GM23248 (cell line): Measurements from ENCODE around the gene ZNF385A. TPM values are rescaled to one million over a fixed set of nuclear protein-coding genes. Genes with fewer than 3 reads are reported as not detected.

Experiments used
- DNase-seq: peaks from one replicate; pipeline ENCODE4 v3.0.0-alpha.2; 2015
- H2AFZ ChIP-seq: fragments of 200-600 bp; sonication (generic); 2 replicates; pipeline ENCODE4 v1.6.1; 2016; ENCODE audit warnings: antibody characterized with exemption
- H3F3A ChIP-seq: fragments of 200-600 bp; sonication (generic); 2 replicates; pipeline ENCODE4 v1.6.1; 2016; ENCODE audit warnings: mild to moderate bottlenecking, antibody characterized with exemption, mixed run types; ENCODE audit not compliant: insufficient read depth
- H3K27ac ChIP-seq: fragments of 200-600 bp; sonication (generic); 2 replicates; pipeline ENCODE4 v1.5.1; 2016; ENCODE audit warnings: mild to moderate bottlenecking
- H3K27me3 ChIP-seq: fragments of 200-600 bp; sonication (generic); replicated peaks from 2 replicates; pipeline ENCODE4 v1.6.1; 2016; ENCODE audit warnings: mild to moderate bottlenecking; ENCODE audit not compliant: insufficient read depth
- H3K36me3 ChIP-seq: fragments of 200-600 bp; sonication (generic); 2 replicates; pipeline ENCODE4 v1.6.1; 2016; ENCODE audit warnings: low read depth, mild to moderate bottlenecking
- H3K4me1 ChIP-seq: fragments of 200-600 bp; sonication (generic); 2 replicates; pipeline ENCODE4 v1.6.1; 2016; ENCODE audit warnings: mild to moderate bottlenecking; ENCODE audit not compliant: insufficient read depth
- H3K4me2 ChIP-seq: fragments of 200-600 bp; sonication (generic); one replicate; pipeline ENCODE4 v1.6.1; 2016; ENCODE audit warnings: mild to moderate bottlenecking; ENCODE audit not compliant: unreplicated experiment
- H3K4me3 ChIP-seq: fragments of 200-600 bp; sonication (generic); 2 replicates; pipeline ENCODE4 v1.5.1; 2016; ENCODE audit warnings: mild to moderate bottlenecking
- H3K79me2 ChIP-seq: fragments of 200-600 bp; sonication (generic); 2 replicates; pipeline ENCODE4 v1.6.1; 2016; ENCODE audit warnings: mild to moderate bottlenecking; ENCODE audit not compliant: insufficient read depth
- H3K9ac ChIP-seq: fragments of 200-600 bp; sonication (generic); 2 replicates; pipeline ENCODE4 v1.6.1; 2016; ENCODE audit warnings: mild to moderate bottlenecking
- H3K9me2 ChIP-seq: fragments of 200-600 bp; sonication (generic); 2 replicates; pipeline ENCODE4 v1.6.1; 2016; ENCODE audit warnings: mixed run types, mild to moderate bottlenecking, moderate library complexity; ENCODE audit not compliant: insufficient read depth
- H3K9me3 ChIP-seq: fragments of 200-600 bp; sonication (generic); one replicate; pipeline ENCODE4 v1.6.1; 2017; ENCODE audit warnings: low read depth
- H4K20me1 ChIP-seq: fragments of 200-600 bp; sonication (generic); 2 replicates; pipeline ENCODE4 v1.6.0; 2016; ENCODE audit not compliant: insufficient read depth
- EZH2 ChIP-seq: fragments of 200-600 bp; sonication (generic); IDR thresholded peaks from 2 replicates; pipeline ENCODE4 v1.6.1; 2018; ENCODE audit warnings: antibody characterized with exemption, mild to moderate bottlenecking; ENCODE audit not compliant: insufficient read depth, poor library complexity, severe bottlenecking
- EZH2phosphoT487 ChIP-seq: fragments of 200-600 bp; sonication (generic); IDR thresholded peaks from 2 replicates; pipeline ENCODE4 v1.6.1; 2018; ENCODE audit warnings: antibody characterized with exemption, moderate library complexity, mild to moderate bottlenecking, low read depth; ENCODE audit not compliant: insufficient read depth
- WGBS, 2 experiments: methylation state at CpG; one replicate each; pipeline ENCODE4 v1.1.6; 2015 to 2017; ENCODE audit warnings: low lambda C conversion rate in 2 of 2, low coverage in 1 of 2; ENCODE audit errors: missing lambda C conversion rate in 2 of 2; 5-methylcytosine and 5-hydroxymethylcytosine counted together
- in situ Hi-C: fragments of 300-500 bp; cut with MboI; formaldehyde crosslinking; loops from 2 replicates; pipeline ENCODE4 v1.15.0; 2020
- polyA plus RNA-seq: library from polyadenylated mRNA; unstranded; fragments of >200 nt; fragmentation: Nextera tagmentation; extraction: Ambion mirVana; gene quantifications from 2 replicates; pipeline ENCODE4 v1.2.1, GENCODE V29; 2016
- total RNA-seq: library from RNA; depleted of rRNA; stranded (reverse); fragments of >200 nt; shearing (Covaris generic); gene quantifications from 2 replicates; pipeline ENCODE4 v1.2.3, GENCODE V29; 2014

Gene ZNF385A
- total and polyA plus RNA-seq, 2 experiments from 2014 or later = 1.8 to 3.1 TPM

DNA sequence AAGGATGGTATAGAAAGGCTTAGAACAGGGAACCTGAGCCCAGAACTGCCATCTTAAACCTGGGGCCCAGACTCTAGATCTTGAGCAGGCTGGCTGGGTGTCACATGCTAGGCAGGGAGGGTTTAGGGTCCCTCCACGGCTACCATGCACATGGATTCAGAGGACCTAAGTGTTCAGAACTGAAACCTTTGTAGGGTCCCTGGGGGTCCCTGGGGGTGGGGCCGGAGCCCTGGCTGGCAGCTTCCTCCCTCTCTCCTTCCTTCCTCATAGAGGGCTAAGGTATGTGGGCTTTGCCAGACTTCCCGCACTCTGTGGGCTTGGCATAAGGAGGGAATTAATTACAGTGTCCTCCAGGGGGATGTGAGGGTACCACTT, 4.6 kb upstream of the ZNF385A start:
- H3K27me3 ChIP-seq = no peaks in the 10 kb centered on the region
- DNase-seq = no peak
- H3K27ac ChIP-seq = no peak overlapping the region
- no peaks in the 10 kb centered on the region for H3K9me3 ChIP-seq
- H2AFZ ChIP-seq = no peak overlapping the region
- 87 to 100% methylated on average over 3 of the region's 3 CpGs for WGBS, 2 experiments
- TF ChIP-seq EZH2 (no peak), EZH2phosphoT487 (no peak)
- no peaks in the 10 kb centered on the region for H3K79me2 ChIP-seq
- in situ Hi-C loops = no loop called here
- H3K9me2 ChIP-seq = no peaks in the 10 kb centered on the region
- no peak overlapping the region for H3K9ac ChIP-seq
- peaks cover 9% of the 10 kb centered on the region; the same call in 1 of the 2 replicates for H3K36me3 ChIP-seq
- H4K20me1 ChIP-seq = no peaks in the 10 kb centered on the region
- no peaks in the 10 kb centered on the region for H3K4me1 ChIP-seq
- no peak overlapping the region for H3K4me2 ChIP-seq
- H3F3A ChIP-seq = peaks cover 41% of the 10 kb centered on the region
- H3K4me3 ChIP-seq = no peak overlapping the region

DNA sequence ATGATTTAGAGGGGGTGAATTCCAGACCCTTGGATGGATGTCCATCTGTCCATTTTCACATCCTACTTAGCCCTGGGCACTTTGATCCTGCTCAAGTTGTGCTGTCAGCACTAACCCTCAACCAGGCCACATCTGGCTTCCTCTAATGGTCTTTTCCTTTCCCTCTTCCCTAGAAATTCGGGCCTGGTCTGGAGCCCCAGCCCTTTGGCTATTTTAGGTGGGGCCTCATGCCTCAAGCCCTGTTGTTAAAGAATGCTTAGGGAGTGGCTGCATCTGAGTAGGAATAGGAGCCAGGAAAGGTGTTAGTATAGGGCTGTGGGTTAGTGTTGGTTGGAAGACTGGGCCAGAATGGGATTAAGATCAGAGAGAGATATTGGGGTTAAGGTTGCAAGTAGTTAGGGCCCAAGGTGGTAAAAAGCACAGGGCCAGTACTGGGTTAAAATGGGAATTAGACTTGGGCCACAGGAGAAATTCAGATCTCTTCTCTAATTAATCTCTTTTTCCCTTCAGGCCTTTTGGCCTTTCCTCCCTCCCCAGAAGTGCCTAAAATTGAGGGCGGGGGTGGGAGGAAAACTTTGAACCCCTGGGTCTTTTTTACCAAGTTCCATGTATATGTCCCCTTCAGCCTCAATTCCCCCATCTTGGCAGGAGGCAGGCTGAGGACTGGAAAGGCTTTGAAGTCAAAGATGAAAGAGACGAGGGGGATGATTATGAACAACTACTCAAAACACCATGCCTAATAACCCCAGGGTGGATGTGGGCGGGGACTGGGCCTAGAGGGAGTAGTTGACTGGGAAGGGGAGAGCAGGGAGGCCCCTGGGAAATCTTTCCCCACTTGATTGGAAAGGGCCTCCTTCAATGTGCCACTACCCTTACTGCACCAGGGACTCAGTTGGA, 4.0 kb upstream of the ZNF385A start:
- H3K4me3 ChIP-seq = no peak overlapping the region
- H3K9me2 ChIP-seq = no peaks in the 10 kb centered on the region
- H3K4me1 ChIP-seq = peaks cover 1% of the 10 kb centered on the region; the same call in 1 of the 2 replicates
- peaks cover 41% of the 10 kb centered on the region; the same call in 1 of the 2 replicates for H3F3A ChIP-seq
- H4K20me1 ChIP-seq = no peaks in the 10 kb centered on the region
- H3K27ac ChIP-seq = no peak overlapping the region
- no peak overlapping the region for H3K9ac ChIP-seq
- DNase-seq = no peak
- no peak overlapping the region for H2AFZ ChIP-seq
- 73% methylated on average over 4 of the region's 4 CpGs for WGBS, 2 experiments
- no peaks in the 10 kb centered on the region for H3K27me3 ChIP-seq
- H3K36me3 ChIP-seq = peaks cover 4% of the 10 kb centered on the region; the same call in 1 of the 2 replicates
- H3K9me3 ChIP-seq = no peaks in the 10 kb centered on the region
- no peak overlapping the region for H3K4me2 ChIP-seq
- no peaks in the 10 kb centered on the region for H3K79me2 ChIP-seq
- TF ChIP-seq EZH2phosphoT487 (no peak), EZH2 (no peak)
- in situ Hi-C loops = no loop called here

DNA sequence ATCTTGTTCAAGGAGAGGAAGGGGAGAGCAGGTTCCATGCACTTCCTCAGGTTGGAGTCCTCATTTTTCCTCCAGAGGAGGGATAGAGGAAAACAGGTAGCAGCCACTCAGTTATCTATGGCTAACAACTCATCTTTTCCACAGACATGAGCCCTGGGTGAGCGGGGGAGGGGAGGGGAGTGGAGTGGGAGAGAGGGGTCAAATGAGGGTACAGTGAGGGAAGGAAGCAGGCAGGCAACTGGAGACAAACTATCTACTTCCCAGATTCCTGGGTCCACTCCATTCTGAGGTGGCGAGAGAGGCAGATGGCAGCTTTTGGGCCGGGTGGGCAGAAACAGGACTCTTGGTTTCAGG, 2.6 kb upstream of the ZNF385A start:
- Histone ChIP-seq H3K4me3 (no peak overlapping the region), H3K27ac (no peak overlapping the region), H3K79me2 (no peaks in the 10 kb centered on the region), H4K20me1 (no peaks in the 10 kb centered on the region), H3F3A (peaks cover 35% of the 10 kb centered on the region; the same call in 1 of the 2 replicates), H3K9ac (no peak overlapping the region), H3K27me3 (no peaks in the 10 kb centered on the region), H3K4me2 (no peak overlapping the region), H3K9me2 (no peaks in the 10 kb centered on the region), H3K4me1 (peaks cover 12% of the 10 kb centered on the region), H3K36me3 (no peaks in the 10 kb centered on the region), H3K9me3 (no peaks in the 10 kb centered on the region), H2AFZ (no peak overlapping the region)
- in situ Hi-C loops = no loop called here
- WGBS, 2 experiments = 76 to 84% methylated on average over 3 of the region's 3 CpGs
- TF ChIP-seq EZH2phosphoT487 (no peak), EZH2 (no peak)
- DNase-seq = no peak

DNA sequence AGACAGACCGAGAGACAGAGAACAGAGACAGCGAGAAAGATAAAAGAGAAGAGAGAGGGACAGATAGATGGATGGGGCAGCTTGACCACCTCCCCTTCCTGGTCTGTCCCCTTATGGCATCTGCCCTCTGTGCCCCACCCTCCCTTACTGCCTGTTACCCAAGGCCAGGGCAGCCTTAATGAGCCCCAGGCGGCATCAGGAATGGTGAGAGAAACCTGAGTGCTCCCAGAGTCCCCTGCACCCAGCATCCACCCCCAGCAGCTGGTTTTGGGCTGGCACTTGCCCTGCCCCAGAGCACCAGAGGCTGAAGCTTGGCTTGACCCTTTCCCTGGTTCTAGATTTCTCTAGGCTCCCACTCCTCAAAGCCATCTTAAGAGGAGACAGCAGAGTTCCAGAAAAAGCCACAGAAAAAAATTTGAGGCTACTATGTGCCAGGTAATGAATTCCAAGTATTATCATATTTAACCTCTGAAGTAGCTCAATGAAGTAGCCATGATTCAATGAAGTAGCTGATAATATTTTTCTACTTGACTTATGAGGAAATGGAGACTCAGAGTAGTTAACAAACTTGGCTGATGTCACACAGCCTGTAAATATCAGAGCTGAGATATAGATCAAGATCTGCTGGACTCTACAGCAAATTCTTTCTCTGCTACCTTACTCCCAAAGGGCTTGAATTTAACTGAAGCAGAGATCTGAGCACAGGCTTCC, 2.0 kb upstream of the ZNF385A start:
- TF ChIP-seq EZH2 (no peak), EZH2phosphoT487 (no peak)
- Histone ChIP-seq H4K20me1 (no peaks in the 10 kb centered on the region), H3K9me3 (no peaks in the 10 kb centered on the region), H2AFZ (no peak overlapping the region), H3F3A (peaks cover 35% of the 10 kb centered on the region; the same call in 1 of the 2 replicates), H3K9me2 (no peaks in the 10 kb centered on the region), H3K36me3 (no peaks in the 10 kb centered on the region), H3K27me3 (no peaks in the 10 kb centered on the region), H3K4me2 (no peak overlapping the region), H3K27ac (no peak overlapping the region), H3K9ac (no peak overlapping the region), H3K4me1 (peaks cover 12% of the 10 kb centered on the region), H3K4me3 (no peak overlapping the region), H3K79me2 (no peaks in the 10 kb centered on the region)
- 80 to 81% methylated on average over 3 of the region's 3 CpGs for WGBS, 2 experiments
- no peak for DNase-seq
- in situ Hi-C loops = no loop called here
